ENCODE data around the gene UNC93A.

DNA sequence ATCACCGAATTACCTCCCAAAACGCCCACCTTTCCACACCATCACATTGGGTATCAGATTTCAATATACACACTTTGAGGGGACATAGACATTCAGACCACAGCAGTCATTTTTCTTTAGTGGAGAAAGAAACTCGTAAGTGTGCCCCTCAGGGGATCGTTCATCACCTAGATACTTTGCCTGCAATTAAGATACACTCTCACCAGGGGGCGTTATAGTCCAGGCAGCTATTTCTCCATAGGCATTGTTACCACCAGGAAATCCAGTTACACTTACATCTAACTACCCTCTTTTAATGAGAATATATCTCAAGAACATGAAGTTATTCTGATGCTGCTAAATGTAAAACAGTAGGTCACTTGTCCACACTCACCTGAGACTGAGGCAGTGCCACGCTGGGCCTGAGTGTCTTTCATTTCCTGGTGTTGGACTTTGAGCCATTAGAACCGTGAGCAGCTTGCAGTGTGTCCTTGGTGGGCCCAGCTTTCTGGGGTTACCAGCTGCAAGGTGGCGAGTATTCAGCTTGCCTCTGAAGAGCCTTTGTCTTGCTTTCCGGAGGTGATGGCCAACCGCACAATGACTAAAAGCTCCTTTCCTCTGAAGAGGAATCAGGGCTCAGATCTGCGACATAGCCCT is 35.1 kb upstream of the UNC93A start:
- TF ChIP-seq POLR2A (IDR thresholded peaks at IDR 0.05), result no peak
- TF ChIP-seq, protein P1, sequence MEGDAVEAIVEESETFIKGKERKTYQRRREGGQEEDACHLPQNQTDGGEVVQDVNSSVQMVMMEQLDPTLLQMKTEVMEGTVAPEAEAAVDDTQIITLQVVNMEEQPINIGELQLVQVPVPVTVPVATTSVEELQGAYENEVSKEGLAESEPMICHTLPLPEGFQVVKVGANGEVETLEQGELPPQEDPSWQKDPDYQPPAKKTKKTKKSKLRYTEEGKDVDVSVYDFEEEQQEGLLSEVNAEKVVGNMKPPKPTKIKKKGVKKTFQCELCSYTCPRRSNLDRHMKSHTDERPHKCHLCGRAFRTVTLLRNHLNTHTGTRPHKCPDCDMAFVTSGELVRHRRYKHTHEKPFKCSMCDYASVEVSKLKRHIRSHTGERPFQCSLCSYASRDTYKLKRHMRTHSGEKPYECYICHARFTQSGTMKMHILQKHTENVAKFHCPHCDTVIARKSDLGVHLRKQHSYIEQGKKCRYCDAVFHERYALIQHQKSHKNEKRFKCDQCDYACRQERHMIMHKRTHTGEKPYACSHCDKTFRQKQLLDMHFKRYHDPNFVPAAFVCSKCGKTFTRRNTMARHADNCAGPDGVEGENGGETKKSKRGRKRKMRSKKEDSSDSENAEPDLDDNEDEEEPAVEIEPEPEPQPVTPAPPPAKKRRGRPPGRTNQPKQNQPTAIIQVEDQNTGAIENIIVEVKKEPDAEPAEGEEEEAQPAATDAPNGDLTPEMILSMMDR (IDR thresholded peaks at IDR 0.05), result no peak
- no peak for TF ChIP-seq POLR2AphosphoS5 (IDR thresholded peaks at IDR 0.05)
- TF ChIP-seq EP300 (IDR thresholded peaks at IDR 0.05), result no peak
